NCI-H2171 (cell line): ENCODE data around the gene FHAD1.

Source experiments
- DNase-seq: peaks from one replicate; lab custom pipeline; 2025; lab: John Stamatoyannopoulos, UW

FHAD1 gene

GRCh38 chr1:15218287-15219279 is 28.4 kb upstream of the FHAD1 start:
- no peak for DNase-seq

GRCh38 chr1:15219280-15220023 is 27.6 kb upstream of the FHAD1 start:
- no peak for DNase-seq

GRCh38 chr1:15220024-15220392 is 27.0 kb upstream of the FHAD1 start:
- DNase-seq: no peak

GRCh38 chr1:15220825-15221431 is 26.1 kb upstream of the FHAD1 start:
- DNase-seq: no peak

- DNase-seq: no peak
Measured at GRCh38 chr1:15222653-15223303, 24.2 kb upstream of the FHAD1 start.

- no peak for DNase-seq
Measured at GRCh38 chr1:15224259-15224869, 22.7 kb upstream of the FHAD1 start.

GRCh38 chr1:15224974-15225373 is 22.0 kb upstream of the FHAD1 start:
- DNase-seq: no peak

- DNase-seq: no peak
Measured at GRCh38 chr1:15225461-15225860, 21.6 kb upstream of the FHAD1 start.

- no peak for DNase-seq
Measured at GRCh38 chr1:15226388-15227255, 20.4 kb upstream of the FHAD1 start.

GRCh38 chr1:15229707-15230131 is 17.3 kb upstream of the FHAD1 start:
- DNase-seq: no peak

- DNase-seq: no peak
Measured at GRCh38 chr1:15231714-15232201, 15.3 kb upstream of the FHAD1 start.

- DNase-seq: no peak
Measured at GRCh38 chr1:15233689-15234088, 13.3 kb upstream of the FHAD1 start.

- DNase-seq: no peak
Measured at GRCh38 chr1:15236321-15236721, 10.7 kb upstream of the FHAD1 start.

- no peak for DNase-seq
Measured at GRCh38 chr1:15236746-15237145, 10.3 kb upstream of the FHAD1 start.

- DNase-seq: no peak
Measured at GRCh38 chr1:15238789-15239188, 8.2 kb upstream of the FHAD1 start.

GRCh38 chr1:15242766-15243165 is 4.3 kb upstream of the FHAD1 start:
- DNase-seq: no peak

GRCh38 chr1:15243275-15244043 is 3.6 kb upstream of the FHAD1 start:
- peak; percentile 25 for DNase-seq

- DNase-seq: no peak
Measured at GRCh38 chr1:15244813-15245212, 2.2 kb upstream of the FHAD1 start.

GRCh38 chr1:15245593-15246360 is 1.2 kb upstream of the FHAD1 start:
- DNase-seq: no peak
